GM12873 (cell line): ENCODE data around the gene MSH5.

Experiments
- TF ChIP-seq, protein P1 (sequence below): IDR thresholded peaks from 2 replicates; pipeline ENCODE4 v1.5.1; 2012; ENCODE audit warnings: low read depth, mild to moderate bottlenecking, moderate library complexity, low read length, control low read depth; ENCODE audit not compliant: insufficient read depth; ENCODE audit errors: missing control alignments

MSH5 gene

DNA sequence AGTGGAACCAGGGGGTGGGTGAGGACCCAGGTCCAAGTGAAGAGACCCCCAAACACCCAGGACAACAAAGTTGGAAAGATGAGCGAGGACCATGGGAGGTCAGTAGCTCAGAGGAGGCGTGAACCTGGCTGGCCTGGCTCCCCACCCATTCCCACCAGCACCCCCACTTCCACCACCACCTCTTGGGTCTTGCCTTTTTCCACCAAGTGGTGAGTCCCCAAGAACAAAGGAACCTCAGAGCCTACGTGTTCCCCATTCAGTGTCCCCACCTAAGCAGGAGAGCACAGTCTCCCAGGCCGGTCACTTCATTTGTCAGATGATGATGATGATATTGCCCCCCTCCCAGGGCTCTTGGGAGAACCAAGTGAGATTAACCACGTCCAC lies 37.9 kb downstream of the MSH5 start:
- TF ChIP-seq, protein P1, sequence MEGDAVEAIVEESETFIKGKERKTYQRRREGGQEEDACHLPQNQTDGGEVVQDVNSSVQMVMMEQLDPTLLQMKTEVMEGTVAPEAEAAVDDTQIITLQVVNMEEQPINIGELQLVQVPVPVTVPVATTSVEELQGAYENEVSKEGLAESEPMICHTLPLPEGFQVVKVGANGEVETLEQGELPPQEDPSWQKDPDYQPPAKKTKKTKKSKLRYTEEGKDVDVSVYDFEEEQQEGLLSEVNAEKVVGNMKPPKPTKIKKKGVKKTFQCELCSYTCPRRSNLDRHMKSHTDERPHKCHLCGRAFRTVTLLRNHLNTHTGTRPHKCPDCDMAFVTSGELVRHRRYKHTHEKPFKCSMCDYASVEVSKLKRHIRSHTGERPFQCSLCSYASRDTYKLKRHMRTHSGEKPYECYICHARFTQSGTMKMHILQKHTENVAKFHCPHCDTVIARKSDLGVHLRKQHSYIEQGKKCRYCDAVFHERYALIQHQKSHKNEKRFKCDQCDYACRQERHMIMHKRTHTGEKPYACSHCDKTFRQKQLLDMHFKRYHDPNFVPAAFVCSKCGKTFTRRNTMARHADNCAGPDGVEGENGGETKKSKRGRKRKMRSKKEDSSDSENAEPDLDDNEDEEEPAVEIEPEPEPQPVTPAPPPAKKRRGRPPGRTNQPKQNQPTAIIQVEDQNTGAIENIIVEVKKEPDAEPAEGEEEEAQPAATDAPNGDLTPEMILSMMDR = no peak

DNA sequence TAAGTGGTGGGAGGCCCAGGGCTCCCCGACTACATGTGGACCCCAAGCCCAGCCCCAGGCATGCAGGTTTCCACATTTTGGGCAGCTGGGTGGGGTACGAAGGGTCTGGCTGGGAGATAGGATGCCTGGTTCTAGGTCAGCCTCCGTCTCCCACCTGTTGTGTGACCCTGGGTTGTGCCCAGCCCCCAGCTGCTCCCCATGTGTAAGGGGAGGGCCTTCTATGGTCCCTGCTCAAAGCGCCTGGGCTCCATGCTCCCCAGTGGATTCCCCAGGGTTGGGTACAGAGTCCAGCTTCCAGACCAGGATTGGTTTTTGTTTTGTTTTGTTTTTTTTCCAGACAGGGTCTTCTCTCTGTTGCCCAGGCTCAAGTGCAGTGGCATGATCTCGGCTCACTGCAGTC lies 38.4 kb downstream of the MSH5 start:
- TF ChIP-seq, protein P1 = no peak

DNA sequence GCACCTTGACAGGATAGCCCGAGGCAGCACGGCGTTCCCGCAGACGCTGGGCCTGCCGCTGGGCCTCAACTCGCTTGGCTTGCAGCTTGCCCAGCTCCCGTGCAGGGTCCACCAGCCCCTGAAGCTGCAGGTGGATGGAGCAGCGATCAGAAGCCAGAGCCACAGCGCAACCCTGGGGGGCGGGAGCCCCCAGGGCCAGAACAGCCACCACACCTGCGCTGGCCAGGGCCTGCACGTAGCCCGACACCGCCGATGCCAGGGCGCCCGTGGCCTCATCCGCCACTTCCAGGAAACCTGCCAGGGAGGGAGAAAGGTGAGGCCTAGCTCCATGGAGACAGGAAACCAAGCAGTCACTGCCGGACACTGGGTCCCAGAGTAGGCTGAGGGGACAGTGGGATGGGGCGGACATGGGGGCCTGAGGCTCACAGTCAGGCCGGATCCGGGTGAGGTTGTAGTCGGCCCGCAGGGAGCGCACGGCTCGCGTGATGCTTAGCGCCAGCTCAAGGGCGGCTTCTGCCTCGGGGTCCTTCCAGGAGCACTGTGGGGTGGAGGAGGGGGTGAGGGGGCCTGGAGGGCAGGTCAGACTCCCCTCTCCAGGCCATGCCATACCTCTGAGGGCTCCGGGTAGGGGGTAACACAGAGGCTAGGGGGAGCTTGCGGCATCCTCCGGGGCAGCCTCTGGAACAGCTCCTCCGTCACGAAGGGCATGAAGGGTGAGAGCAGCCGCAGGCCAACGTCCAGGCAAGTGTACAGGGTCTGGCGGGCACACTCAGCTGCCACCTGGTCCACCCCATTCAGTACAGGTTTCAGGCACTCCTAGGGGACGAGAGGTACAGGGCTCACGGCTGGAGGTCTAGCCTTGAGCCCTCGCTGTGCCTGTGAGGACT lies 39.4 kb downstream of the MSH5 start:
- TF ChIP-seq, protein P1 = no peak

DNA sequence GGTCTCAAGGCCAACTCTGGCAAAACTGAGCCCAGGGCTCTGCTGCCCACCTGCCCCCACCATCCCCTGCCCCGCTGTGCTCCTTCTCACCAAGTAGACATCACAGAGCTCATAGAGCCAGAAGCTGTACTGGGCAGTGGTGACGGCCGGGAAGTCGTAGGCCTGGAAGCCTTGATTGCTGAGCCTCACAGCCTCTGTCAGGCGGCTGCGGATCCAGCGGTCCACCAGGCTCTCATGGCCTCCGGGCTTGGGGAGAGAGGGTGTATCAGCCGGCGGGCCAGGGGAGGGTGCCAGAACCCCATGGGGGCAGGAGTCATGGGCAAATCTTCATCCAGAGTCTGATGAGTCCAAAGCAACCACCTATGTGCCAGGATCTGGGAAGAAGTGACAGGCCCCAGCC lies 40.1 kb downstream of the MSH5 start:
- TF ChIP-seq, protein P1 = no peak

DNA sequence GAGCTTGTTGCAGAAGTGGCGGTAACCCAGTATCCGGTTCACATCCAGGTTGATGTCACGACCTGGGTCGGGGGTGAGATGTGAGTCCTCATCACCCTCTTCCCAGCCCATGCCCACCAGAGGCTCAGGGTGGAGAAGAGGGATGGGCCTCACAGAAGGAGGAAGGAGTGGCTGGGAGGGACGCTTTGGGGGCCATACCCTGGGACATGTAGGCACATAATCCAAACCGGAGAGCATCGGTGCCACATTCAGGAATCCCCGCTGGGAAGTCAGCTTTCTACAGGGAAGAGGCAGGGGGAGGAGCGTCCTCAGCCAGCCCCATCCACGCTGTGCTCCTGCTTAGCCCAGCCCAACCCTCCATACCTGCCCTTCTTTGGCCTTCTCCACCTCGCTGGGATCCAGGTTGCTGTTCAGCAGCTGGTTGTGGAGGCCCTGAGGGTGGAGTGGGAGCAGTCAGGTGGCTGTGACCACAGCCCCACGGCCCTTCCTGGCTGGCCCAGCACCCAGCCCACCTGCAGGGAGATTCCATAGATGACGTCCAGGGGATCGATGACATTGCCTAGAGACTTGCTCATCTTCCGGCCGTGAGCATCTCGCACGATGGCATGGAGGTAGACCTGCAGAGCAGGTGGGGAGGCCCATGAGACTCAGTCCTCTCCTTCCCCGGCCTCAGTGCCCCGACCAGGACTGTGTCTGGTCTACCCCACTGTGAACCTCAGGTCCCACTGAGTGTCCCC lies 40.9 kb downstream of the MSH5 start:
- TF ChIP-seq, protein P1 = no peak

DNA sequence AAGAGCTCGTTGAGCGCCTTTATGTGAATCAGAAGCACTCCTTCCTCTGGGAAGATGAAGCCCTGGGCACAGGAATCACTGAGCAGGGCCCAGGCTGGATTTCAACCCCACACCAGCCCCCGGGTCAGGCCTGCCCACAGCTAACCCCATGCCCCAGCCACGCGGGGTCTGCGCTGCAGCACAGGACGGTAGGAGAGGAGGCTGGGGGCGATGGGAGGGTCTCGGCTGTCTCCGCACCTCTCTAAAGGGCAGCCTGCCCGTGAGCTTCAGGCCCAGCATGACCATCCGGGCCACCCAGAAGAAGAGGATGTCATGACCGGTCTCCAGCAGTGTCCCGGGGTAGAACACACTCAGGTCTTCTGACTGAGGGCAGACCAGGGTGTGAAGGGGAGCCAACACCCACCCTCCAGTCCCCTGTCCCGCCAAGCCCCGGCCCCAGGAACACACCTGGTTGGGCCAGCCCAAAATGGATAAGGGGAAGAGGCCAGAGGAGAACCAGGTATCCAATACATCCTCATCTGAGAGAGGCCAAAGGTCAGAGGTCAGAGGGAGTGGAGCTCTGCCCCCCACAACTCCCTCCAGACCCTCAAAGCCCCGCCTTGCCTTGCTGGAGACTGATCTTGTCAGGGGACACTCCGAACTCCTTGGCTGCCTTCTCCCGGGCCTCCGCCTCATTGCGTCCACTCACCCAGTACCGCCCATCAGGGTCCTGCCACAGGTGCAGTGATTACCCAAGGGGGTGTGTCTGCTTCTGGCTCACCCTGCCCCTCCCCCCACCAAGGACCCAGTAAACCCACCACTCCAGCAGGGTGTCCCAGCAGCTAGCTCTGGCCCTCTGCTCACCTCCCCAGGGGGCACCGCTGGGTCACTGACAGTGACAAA lies 41.7 kb downstream of the MSH5 start:
- TF ChIP-seq, protein P1 = no peak
